Fibroblast of skin of back (primary cell): ENCODE measurements around the gene HIP1.
A peak's percentile ranks its signal among the peaks of the same experiment; 100 is the strongest.
"Not testable (repeated sequence)": the region's sequence is repeated elsewhere in the genome, so short reads cannot be mapped to it uniquely, and the experiment has no call there.

ENCODE experiments used
- DNase-seq: peaks from one replicate; pipeline ENCODE4 v3.0.0-alpha.2; 2013

The HIP1 gene

GRCh38 chr7:75639071-75639885, 99.5 kb downstream of the HIP1 start:
- DNase-seq, result peak; percentile 37

GRCh38 chr7:75638594-75639070, 100.1 kb downstream of the HIP1 start:
- peak; percentile 50 for DNase-seq

- no peak for DNase-seq
Observed at GRCh38 chr7:75637854-75638593, 100.7 kb downstream of the HIP1 start.

- no peak for DNase-seq
Observed at GRCh38 chr7:75635036-75635435, 103.7 kb downstream of the HIP1 start.

GRCh38 chr7:75632587-75632986, 106.2 kb downstream of the HIP1 start:
- not testable (repeated sequence) for DNase-seq

- DNase-seq, result no peak
Observed at GRCh38 chr7:75631711-75632110, 107.0 kb downstream of the HIP1 start.

GRCh38 chr7:75630549-75630948, 108.2 kb downstream of the HIP1 start:
- no peak for DNase-seq

- DNase-seq, result no peak
Observed at GRCh38 chr7:75629044-75629443, 109.7 kb downstream of the HIP1 start.

- no peak for DNase-seq
Observed at GRCh38 chr7:75628055-75628454, 110.7 kb downstream of the HIP1 start.

- DNase-seq, result no peak
Observed at GRCh38 chr7:75626954-75627353, 111.8 kb downstream of the HIP1 start.

GRCh38 chr7:75625868-75626267, 112.9 kb downstream of the HIP1 start:
- no peak for DNase-seq

GRCh38 chr7:75624134-75624832, 114.5 kb downstream of the HIP1 start:
- DNase-seq, result peak; percentile 29

GRCh38 chr7:75623390-75624133, 115.2 kb downstream of the HIP1 start:
- DNase-seq, result peak; percentile 41

- DNase-seq, result no peak
Observed at GRCh38 chr7:75621124-75621523, 117.6 kb downstream of the HIP1 start.

GRCh38 chr7:75619636-75620035, 119.1 kb downstream of the HIP1 start:
- DNase-seq, result no peak

- DNase-seq, result no peak
Observed at GRCh38 chr7:75617634-75618234, 121.0 kb downstream of the HIP1 start.

GRCh38 chr7:75616421-75617167, 122.1 kb downstream of the HIP1 start:
- no peak for DNase-seq

- no peak for DNase-seq
Observed at GRCh38 chr7:75614401-75614800, 124.3 kb downstream of the HIP1 start.

GRCh38 chr7:75613351-75613750, 125.4 kb downstream of the HIP1 start:
- no peak for DNase-seq

- no peak for DNase-seq
Observed at GRCh38 chr7:75611557-75612178, 127.1 kb downstream of the HIP1 start.

- not testable (repeated sequence) for DNase-seq
Observed at GRCh38 chr7:75609416-75609815, 129.3 kb downstream of the HIP1 start.
